ENCODE measurements around the gene OBSL1.
A peak's percentile ranks its signal among the peaks of the same experiment; 100 is the strongest.

The OBSL1 gene

DNA sequence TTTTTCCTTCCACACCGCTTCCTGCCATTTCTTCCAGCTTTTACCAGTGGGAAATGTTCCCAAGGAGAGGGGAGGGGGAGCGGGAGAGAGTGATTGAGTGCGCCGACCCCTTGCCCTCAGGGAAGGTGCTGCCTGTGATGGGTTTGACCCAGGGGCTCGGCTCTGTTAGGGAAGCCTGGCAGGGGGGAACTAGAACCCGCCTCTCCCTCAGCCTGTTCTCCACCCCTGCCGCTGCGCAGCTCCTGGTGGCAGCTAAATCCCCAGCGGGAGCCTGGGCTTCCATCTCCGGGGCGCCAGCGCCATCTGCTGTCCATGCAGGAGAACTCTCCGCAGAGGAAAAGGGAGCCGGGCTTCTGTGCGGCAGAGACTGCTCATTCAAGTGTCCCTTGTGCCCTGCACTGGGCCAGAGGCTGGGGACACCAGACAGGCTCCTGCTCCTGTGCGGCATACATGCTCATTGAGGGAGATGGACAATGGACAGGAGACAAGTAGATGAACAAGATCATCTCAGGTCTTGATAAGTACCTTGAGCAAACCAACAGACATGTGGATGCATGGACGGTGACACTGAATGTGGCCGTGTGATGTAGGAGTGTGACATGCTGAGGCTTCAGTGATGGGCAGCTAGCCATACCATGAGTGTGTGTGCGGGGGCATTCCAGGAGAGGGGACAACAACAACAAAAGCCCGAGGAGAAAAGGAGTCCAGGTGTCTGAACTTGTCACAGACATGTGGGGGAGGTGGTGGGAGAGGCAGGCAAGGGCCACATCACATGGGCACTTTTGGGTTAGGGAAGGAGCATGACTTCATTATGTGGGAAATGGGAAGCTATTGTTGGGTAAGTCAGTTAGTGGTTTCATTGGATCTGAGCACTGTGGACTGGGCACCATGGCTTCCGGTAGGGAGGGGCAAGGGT is 41.0 kb downstream of the OBSL1 start:
- DNase-seq (ENCODE audit: low read depth): peak; percentile 68

DNA sequence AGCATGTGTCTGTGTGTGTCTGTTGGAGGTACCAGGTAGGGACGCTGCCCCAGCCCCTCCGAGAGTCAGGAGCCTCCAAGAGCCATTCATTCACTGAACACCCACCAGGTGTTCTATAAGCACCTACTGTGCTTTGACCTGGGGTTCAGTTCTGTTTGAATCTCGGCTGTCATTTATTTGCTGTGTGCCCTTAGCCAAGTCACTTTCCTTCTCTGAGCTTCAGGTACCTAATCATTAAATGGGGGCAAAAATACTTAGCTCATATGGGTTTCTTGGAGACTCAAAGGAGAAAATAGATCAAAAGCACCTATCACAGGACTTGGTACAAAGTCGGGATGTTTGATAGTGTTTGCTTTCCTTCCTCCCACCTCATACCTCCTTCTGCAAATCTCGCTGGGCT is 43.9 kb downstream of the OBSL1 start:
- no peak for DNase-seq (ENCODE audit: low read depth)

DNA sequence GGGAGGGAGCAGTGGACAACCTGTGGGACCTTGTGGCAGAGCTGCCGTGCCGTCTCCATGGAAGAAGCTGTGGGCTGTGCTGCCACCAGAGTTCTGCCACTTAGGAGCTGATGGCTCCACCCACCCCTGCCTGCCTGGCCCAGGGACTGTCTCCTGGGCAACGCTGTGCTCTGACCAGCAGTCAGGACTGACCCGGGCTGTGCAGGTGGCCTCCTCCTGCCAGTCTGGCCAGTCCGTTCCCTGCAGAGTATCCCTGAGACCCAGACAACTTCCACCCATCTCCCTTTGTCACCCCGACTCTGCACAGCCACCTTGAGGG is 44.3 kb downstream of the OBSL1 start:
- no peak for DNase-seq (ENCODE audit: low read depth)

DNA sequence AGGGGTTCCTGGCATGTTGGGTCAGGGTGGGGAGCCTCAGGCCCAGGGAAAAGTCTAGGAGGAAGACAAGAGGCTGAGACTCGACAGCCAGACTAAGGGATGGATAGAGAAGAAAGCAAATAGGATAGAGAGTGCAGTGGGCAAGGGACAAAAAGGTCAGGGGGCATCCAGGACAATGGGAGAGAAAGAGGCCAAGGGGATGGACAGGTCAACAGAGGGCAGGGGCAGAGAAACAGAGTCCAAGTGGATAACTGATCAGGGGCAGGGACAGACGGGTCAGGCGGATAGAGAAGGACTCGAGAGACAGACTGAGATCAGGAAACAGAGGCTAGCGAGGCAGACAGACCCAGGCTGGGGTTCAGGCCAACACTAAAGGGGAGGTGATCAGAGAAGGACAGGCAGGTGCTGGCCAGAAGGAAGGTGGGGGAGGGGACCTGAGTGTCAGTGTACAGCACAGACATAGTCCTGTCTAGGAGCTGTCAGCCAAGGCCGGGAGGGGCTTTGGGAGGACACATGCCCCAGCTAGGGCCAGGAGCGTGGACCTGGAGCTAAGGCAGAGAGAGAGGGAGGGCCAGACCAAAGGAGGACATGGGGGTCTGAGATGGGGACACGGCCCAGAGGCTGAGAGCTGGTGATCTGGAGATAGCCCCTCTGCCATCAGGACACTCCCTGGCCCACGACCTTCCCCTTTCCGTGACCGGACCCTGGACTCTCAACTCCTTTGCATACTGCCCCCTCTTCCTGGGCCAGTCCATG is 44.8 kb downstream of the OBSL1 start:
- no peak for DNase-seq (ENCODE audit: low read depth)

DNA sequence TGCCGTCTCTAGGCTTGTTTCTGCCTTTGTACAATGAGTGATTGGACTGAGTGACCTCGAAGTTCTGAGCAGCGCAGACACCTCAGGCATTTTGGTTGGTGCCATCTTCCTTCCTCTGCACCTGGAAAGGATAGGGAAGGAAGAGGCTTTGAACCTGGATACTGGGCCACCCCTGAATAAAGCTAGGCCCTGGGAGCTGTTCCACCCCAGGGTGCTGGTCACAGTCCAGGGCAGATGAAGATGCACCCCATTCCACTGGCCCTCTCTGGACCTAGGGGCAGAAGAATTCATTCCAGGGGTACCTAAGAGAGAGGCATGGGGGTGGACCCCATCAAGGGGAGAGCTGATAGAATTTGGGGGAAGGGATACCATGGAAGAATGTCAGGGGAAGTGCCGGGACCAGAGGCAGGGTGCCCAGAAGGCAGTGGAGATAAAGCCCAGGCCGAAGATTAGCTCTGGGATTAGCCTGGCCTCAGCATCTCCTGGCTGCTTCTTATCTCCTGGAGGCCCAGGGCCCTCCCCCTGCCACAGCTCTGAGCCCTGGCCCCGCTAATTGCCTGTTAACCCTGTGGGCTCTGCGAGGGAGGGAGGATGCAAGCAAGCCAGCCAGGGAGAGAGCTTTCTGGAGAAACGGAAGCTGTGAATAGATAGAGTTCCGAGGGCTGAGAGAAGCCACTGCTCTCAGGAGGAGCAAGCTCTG is 45.7 kb downstream of the OBSL1 start:
- DNase-seq (ENCODE audit: low read depth): peak; percentile 86

DNA sequence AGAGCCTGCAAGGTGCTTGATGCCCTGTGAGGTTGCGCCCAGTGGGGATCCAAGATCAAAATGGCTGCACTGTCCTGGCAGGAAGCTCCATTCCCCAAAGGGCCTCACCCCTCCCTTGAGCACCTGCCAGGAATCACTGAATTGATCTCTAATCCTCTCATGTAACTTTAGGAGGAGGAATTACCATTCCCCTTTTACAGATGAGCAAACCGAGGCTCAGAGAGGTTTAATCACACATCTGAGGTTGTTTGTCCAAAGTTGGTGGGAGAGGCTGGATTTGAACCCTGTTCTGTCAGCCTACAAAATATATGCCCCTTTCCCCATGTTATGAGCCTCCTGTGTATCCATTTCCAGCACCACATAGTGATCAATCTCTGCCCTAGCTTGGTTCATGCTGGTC is 46.5 kb downstream of the OBSL1 start:
- no peak for DNase-seq (ENCODE audit: low read depth)

DNA sequence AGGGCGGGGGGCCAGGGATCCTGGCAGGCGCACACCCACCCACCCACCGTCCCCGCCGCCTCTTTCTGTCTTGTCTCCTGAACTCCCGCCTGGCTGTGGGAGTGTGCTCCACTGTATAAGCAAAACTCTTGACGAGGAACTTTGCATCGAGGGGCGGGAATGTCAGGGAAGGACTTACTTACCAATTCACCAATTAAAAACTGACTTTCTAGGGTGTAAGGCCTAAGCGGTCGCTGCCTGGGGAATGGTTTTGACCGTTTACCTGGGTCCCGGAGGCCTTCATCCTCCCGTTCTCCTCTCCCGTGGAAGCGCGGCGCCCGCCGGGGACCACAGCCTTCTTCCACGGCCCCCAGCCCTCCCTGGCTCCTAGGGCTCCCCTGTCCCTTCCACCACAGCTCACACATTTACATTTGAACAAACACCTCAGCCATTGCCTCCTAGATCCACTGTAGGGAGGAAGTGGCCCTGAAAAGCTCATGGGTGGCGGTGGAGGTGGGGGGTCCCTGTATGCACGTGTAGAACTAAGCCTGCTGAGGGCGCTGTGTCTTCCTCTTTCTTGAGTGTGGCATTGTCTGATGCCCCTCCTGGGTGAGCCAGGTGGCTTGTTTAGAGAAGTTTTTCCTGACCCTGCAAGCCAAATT is 48.2 kb downstream of the OBSL1 start:
- DNase-seq (ENCODE audit: low read depth): peak; percentile 41

DNA sequence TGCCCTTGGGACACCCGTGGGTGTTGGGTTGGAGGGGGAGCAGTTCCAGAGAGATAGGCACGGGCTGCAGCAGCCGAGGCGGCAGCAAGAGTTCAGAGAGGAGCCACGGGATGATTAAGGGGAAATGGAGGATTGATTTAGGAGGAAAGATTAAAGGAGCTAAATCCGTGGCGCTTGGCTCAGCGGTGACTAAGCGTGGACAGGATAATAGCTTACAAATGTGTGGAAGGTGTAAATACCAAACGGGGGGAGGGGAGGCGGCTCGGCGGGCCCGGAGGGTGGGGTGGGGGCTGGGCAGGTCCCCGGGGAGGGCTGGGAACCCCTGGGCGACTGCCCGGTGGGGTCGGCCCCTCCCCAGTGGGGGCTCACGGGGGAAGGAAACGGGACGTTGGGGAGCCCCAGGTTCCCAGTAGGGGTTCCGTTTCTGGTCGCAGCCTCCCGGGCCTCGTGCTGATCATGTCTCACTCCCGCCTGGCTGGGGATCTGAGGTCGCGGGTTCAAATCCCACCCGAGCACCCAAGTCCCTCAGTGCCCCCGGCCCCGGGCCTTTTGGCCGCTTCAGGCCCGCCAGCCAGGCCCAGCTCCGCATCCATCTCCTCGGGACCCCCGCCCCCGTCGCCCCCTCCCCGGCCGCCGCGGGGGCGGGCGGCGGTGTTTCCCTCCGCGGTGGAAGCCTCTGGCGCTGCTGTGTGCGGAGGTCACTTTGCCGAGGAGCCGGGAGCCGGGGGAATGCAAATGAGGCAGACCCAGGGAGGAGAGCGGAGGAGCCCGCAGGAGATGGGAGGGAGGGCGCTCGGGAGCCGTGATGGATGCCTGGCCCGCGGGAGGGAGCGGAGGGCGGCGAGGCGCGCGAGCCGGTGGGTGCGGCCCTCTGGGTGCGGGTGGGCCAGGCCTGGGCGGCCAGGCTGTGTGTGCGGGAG is 49.0 kb downstream of the OBSL1 start:
- DNase-seq (ENCODE audit: low read depth): peak; percentile 92

DNA sequence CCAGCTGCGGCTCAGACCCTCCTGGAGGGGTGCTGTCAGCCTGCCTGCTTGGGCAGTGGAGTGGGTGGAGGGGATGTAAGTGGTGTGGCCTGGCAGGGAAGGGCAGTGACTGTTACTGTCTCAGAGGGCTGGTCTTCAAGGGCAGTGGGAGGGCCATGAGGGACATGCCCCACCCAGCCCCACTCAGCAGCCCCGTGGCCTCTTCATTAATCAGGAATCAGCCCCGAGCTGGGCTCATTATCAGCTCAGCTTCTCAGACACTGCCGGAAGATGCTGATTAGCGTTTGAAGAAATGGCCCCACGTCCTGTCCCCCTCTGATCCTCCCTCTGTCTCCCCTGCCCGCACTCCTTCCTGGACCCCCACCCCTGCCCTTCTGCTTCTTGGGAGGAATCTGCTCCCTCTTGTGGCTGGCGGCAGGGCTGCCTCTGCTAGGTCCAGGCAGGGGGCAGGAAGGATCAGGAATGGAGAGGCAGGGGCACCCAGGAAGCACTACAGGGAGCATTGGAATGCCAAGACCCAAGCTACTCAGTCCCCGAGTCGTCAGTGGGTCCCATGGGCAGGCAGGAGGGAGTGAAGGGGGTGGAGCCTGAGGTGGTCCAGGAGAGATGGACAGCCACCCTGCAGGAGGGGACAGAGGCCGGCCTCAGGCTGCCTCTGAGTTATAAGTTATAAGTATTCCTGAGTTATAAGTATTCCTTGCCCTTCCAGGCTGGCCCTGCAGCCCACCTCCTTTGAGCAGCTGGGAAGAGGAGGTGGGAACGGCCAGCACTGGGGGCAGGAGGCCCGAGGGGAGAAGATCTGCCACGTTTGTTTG is 50.1 kb downstream of the OBSL1 start:
- DNase-seq (ENCODE audit: low read depth): peak; percentile 51

DNA sequence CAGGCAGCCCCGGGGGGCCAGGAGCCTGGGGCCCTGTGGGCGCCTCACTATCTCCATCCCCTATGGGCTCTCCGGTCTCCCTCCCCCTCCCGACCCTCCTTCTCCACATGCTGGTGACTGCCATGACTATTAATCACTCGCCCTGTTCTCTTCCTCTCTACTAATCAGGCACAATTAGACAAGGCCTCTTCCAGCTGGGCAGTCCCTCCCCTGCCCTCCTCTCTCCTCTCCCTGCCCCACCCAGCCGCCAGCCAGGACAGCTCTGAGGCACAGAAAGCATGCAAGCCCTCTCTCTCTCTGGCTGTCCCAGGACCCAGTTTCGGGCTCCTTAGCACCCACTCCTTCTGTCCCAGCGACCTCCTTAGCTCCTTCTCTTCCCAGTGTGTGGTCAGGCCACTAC is 51.3 kb downstream of the OBSL1 start:
- no peak for DNase-seq (ENCODE audit: low read depth)

DNA sequence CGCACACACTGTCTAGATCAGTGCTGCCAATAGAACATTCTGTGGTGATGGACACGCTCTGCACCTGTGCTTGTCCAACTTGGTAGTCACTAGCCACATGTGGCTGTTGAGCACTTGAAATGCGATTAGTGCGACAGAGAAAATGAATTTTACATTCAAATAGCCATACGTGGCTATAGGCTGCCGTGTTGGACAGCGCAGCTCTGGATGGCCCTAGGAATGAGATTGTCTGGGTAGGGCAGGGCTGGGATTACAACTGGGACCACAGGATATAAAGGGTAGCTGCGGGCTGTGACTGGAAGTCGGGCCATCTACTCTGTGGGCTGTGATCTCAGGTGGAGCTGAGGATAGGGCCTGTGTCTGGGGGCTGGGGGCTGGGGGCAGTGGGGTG is 51.8 kb downstream of the OBSL1 start:
- DNase-seq (ENCODE audit: low read depth): no peak

DNA sequence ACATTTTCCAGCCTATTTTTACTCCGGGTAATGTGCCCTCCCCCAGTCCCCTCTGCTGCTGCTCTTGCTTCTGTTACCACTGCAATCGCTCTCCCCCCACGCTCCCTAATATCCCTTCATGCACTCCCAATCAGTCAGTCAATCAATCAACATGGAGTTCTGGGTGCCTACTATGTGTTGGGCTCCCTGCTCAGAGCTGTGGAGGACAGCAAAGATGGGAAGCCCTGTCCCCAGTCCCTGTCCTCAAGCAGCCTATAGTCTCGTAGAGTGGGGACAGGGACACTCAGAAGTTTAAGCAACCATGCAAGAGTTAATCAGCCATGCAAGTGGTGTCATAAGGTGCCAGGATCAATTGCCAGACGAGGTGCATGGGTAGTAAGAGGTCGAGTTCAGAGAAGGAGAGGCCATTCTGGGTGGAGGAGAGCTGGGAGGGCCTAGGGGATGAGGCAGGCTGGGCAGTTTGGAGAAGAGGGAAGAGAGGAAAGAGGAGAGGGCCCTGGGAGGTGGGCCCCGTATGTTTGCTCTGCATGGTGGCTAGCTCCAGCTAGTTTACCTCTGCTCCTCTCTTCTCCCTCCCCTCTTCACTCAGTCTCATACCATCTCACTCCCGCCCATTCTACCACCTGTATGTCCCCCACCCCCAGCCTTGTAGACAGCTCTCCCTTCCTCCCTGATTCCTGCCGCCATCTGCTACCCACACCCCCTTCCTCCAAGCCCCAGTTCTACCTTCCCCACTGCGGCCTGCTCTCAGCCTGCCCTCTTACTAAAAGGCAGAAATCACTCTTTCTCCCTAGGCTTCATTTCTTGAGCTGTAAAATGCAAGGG is 53.2 kb downstream of the OBSL1 start:
- DNase-seq (ENCODE audit: low read depth): no peak

DNA sequence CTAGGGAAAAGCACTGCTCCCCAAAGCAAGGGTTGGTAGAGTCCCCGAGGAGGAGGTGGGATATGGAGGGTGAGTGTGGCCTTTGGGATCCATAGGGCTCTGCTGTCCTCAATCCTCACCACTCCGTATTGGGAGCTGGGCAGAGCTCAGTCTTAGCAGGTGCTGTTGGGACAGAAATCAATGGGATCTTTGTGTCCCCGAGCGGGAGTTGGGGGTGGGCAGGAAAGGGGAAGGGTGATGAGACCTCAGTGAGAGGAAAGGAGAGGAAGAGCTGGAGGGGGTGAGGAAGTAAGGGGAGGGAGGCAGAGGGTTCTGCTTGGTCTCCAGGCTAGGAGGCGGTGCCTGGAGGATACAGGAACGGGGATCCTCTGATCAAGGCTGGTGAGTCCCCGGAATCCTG is 54.5 kb downstream of the OBSL1 start:
- no peak for DNase-seq (ENCODE audit: low read depth)

DNA sequence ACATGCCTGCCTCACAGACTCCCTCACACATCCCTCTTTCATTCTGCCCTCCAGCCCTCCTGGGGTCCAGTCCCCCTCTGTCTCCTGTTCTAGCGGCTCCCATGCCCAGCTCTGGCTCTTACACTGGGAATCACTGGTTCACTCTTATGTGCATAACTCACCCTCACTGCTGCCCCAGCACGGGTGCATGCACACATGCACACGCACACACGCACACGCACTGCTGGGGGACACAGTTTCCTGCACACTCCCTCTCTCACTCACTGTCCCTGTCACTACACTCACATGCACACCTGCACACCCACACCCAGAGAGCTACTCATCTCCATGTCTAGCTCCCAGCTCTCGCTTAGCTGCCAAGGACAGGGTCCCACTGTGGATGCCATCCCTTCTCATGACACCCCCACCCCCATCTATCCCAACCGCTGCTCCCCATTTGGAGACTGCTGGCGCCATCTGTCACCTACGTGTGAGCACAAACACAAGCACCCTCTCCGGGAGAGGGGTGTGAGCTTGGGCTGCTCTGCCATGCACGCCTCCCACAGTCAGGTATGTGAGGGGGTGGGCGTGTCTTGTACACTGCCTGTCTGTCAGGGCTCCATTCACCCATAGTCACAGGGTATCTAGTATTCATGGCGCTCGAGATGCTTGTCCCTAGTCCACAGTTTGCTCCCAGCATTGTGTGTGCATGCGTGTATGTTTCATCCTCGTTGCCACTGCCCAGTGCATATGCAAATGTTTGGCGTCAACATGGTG is 55.3 kb downstream of the OBSL1 start:
- DNase-seq (ENCODE audit: low read depth): no peak

DNA sequence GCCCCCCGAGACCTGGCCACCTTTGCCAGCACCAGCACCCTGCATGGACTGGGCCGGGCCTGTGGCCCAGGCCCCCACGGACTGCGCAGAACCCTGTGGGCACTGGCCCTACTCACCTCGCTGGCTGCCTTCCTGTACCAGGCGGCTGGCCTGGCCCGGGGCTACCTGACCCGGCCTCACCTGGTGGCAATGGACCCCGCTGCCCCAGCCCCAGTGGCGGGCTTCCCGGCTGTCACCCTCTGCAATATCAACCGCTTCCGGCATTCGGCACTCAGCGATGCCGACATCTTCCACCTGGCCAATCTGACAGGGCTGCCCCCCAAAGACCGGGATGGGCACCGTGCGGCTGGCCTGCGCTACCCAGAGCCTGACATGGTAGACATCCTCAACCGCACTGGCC is 56.5 kb downstream of the OBSL1 start:
- DNase-seq (ENCODE audit: low read depth): no peak

DNA sequence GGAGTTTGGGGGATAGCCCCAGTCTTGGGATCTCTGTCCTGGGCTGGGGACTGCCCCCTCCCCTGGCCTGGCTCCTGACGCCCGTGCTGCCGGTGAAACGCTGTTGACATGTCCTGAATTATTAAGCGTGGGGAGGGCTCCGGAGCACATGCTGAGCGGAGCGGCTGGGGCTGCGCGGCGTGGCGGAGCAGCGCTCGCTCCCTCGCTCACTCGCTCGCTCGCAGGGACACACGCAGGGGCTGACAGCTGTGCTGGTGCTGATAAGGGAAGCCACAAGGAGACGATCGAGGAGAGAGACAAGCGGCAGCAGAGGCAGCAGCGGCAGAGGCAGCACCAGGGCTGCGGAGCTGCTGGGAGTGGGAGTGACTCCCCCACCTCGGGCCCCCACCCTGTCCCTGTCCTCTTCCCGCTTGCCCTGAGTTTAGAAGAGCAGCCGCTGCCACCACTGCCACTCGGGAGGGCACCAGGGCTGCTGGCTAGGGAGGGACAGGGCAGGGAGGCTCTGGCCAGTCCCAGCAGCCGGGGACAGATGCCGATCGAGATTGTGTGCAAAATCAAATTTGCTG is 57.1 kb downstream of the OBSL1 start, which contains the start of gene ASIC4:
Gene ASIC4, plus strand, starts transcription at position 287 of the 566 bp plus-strand sequence. Its CDS starts 243 bp downstream, at position 530.
- no peak for DNase-seq (ENCODE audit: low read depth)

DNA sequence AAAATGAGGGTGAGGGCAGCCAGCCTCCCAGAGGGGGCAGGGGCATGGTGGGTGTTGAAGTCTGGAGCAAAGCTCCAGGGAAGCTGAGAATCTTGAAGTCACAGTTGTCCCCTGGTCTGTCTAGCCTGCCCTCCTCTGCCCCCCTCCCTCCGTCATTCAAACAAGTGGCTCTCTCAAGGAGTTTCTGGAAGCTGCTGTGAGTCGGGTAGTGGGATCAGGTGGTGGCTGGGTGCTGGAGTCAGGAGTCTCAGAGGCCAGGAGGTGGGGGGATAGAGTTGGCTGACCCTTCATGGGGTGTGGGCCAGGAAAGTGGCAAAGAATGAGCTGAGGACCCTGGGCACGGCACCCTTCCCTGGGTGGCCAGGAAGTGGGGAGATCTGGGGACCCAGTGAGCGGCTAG is 57.6 kb downstream of the OBSL1 start:
- DNase-seq (ENCODE audit: low read depth): no peak

DNA sequence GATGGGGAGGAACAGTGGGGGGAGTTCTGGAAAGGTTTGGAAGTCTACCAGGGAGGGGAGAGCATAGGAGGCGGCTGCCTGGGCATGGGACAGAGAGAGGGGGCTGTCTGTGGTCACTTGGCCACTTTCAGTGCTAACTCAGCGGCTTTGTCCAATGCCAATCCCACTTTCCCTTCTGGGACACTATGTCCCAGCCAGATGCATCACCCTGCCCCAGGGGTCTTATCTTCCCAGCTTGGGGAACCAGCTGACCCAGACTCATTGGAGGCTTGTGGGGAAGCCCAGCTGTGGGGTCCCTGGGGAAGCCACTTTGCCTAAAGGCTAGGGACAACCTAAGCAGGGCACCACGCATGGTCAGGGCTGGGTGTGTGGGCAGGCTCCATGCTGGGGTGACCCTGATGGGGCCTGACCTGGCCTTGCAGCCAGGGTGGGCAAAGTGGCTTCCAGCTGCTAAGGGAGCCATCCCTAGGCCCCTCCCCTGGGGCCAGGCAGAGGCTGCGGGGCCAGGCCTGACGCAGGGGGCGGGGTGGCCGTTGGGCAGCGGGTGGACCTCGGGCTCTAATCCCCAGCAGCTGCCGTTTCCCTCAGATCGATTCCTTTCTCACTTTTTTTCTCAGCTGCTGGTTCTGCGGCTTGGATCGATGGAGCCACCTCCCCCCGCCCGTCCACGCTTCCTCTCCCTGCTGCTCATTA is 58.7 kb downstream of the OBSL1 start:
- DNase-seq (ENCODE audit: low read depth): no peak

Measured in amniotic epithelial cell (primary cell).